ENCODE results near the gene TEX54. TPM values are rescaled to one million over a fixed set of nuclear protein-coding genes. Genes with fewer than 3 reads are reported as not detected.

TEX54 gene
- total RNA-seq, 4 donors from 2014 or later = not detected

DNA sequence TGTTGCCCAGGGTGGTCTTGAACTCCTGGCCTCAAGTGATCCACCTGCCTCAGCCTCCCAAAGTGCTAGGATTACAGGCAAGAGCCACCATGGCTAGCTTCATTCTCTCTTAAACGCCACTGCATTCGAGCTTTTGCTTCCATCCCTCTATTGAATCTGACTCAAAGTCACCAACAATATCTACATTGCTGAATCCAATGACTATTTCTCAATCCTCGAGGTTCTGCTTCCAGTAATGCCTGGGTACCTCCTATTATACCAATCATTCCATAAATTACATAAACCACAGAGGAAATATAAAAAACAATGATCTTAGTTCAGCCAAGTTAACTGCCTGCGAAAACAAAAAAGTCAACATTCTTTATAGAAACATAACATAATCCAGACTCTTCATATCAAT lies 15.5 kb downstream of the TEX54 start:
- H3K36me3 ChIP-seq = peaks cover 0 to 33% (median 14%) of the 10 kb centered on the region in 4 donors
- 89 to 96% methylated on average over 4 of the region's 4 CpGs for WGBS, 2 donors (ENCODE audit: low coverage in 1 of 2)
- no peak overlapping the region for H3K27ac ChIP-seq
- TF ChIP-seq, protein P1, sequence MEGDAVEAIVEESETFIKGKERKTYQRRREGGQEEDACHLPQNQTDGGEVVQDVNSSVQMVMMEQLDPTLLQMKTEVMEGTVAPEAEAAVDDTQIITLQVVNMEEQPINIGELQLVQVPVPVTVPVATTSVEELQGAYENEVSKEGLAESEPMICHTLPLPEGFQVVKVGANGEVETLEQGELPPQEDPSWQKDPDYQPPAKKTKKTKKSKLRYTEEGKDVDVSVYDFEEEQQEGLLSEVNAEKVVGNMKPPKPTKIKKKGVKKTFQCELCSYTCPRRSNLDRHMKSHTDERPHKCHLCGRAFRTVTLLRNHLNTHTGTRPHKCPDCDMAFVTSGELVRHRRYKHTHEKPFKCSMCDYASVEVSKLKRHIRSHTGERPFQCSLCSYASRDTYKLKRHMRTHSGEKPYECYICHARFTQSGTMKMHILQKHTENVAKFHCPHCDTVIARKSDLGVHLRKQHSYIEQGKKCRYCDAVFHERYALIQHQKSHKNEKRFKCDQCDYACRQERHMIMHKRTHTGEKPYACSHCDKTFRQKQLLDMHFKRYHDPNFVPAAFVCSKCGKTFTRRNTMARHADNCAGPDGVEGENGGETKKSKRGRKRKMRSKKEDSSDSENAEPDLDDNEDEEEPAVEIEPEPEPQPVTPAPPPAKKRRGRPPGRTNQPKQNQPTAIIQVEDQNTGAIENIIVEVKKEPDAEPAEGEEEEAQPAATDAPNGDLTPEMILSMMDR (IDR thresholded peaks at IDR 0.05) = no peak
- TF ChIP-seq EP300 (IDR thresholded peaks at IDR 0.05; ENCODE audit: low read depth) = no peak
- TF ChIP-seq POLR2AphosphoS5 (IDR thresholded peaks at IDR 0.05) = no peak
- no peak for TF ChIP-seq POLR2A (IDR thresholded peaks at IDR 0.05)
- intact Hi-C loops (cut with DNase I; ENCODE audit: low total_unique reads) = no loop called here
- H3K4me1 ChIP-seq = no peaks in the 10 kb centered on the region
- in situ Hi-C loops (cut with MboI; ENCODE audit: low pct_ligation_motif_present in 1 of 4, low pct_unique_long_range_greater_than_20kb in 1 of 4, low sequenced_read_pairs in 3 of 4) = no loop called here
- H3K9me3 ChIP-seq = no peaks in the 10 kb centered on the region
- no peak for DNase-seq
- H3K27me3 ChIP-seq = no peaks in the 10 kb centered on the region
- H3K4me3 ChIP-seq = no peak overlapping the region

DNA sequence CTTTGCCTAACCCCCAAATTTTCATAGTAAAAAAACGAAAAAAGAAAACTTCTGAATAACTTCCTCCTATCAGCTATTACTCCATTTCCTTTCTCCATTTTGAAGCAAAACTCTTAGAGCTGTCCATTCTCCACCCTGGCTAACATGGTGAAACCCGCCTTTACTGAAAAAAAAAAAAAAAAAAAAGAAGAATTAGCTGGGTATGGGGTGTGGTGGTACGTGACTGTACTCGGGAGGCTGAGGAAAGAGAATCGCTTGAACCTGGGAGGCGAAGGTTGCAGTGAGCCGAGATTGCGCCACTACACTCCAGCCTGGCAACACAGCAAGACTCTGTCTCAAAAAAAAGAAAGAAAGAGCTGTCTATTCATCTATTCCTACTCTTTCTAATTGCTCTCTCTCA lies 16.1 kb downstream of the TEX54 start:
- in situ Hi-C loops (cut with MboI; ENCODE audit: low pct_ligation_motif_present in 1 of 4, low pct_unique_long_range_greater_than_20kb in 1 of 4, low sequenced_read_pairs in 3 of 4) = no loop called here
- intact Hi-C loops (cut with DNase I; ENCODE audit: low total_unique reads) = no loop called here
- TF ChIP-seq EP300 (IDR thresholded peaks at IDR 0.05; ENCODE audit: low read depth) (no peak), POLR2AphosphoS5 (IDR thresholded peaks at IDR 0.05) (no peak), POLR2A (IDR thresholded peaks at IDR 0.05) (no peak)
- TF ChIP-seq, protein P1 (IDR thresholded peaks at IDR 0.05) = no peak
- 82 to 86% methylated on average over 6 to 8 of the region's 8 CpGs for WGBS, 2 donors (ENCODE audit: low coverage in 1 of 2)
- peaks cover 0 to 28% (median 14%) of the 10 kb centered on the region in 4 donors for H3K36me3 ChIP-seq
- no peak overlapping the region for H3K27ac ChIP-seq
- no peaks in the 10 kb centered on the region for H3K27me3 ChIP-seq
- H3K4me3 ChIP-seq = no peak overlapping the region
- no peaks in the 10 kb centered on the region for H3K9me3 ChIP-seq
- DNase-seq = no peak
- no peaks in the 10 kb centered on the region for H3K4me1 ChIP-seq

- in situ Hi-C loops (cut with MboI; ENCODE audit: low pct_ligation_motif_present in 1 of 4, low pct_unique_long_range_greater_than_20kb in 1 of 4, low sequenced_read_pairs in 3 of 4) = no loop called here
- WGBS, 2 donors (ENCODE audit: low coverage in 1 of 2) = 74 to 83% methylated on average over 2 of the region's 2 CpGs
- H3K4me3 ChIP-seq = no peak overlapping the region
- no peak for DNase-seq
- intact Hi-C loops (cut with DNase I; ENCODE audit: low total_unique reads) = no loop called here
- no peak overlapping the region for H3K27ac ChIP-seq
- H3K9me3 ChIP-seq = no peaks in the 10 kb centered on the region
- no peaks in the 10 kb centered on the region for H3K27me3 ChIP-seq
- peaks cover 0 to 5% (median 0%) of the 10 kb centered on the region in 4 donors for H3K4me1 ChIP-seq
- peaks cover 0 to 10% (median 2%) of the 10 kb centered on the region in 4 donors for H3K36me3 ChIP-seq
- TF ChIP-seq, protein P1 (IDR thresholded peaks at IDR 0.05) = no peak
- no peak for TF ChIP-seq EP300 (IDR thresholded peaks at IDR 0.05; ENCODE audit: low read depth)
- no peak for TF ChIP-seq POLR2AphosphoS5 (IDR thresholded peaks at IDR 0.05)
- TF ChIP-seq POLR2A (IDR thresholded peaks at IDR 0.05) = no peak
Measured at GRCh38 chr11:62811659-62812058, 21.0 kb downstream of the TEX54 start.

DNA sequence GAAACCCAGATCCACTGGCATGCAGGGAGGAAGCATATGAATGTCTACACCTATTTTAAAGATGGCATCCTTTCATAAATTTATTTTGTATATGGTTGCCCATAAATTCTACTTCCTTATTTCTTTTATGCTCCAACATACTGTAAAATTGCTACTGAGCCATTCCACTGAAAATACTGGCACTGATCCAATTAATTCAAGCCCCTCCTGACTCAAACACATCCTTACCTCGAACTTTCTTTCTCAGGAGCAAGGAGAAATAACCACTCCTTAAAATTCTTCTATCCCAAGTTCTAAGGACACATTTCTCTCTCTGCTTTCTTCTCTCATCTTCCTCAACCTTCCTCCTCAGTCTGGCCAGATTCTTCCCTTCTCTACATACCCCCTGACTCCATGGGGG lies 21.9 kb downstream of the TEX54 start:
- in situ Hi-C loops (cut with MboI; ENCODE audit: low pct_ligation_motif_present in 1 of 4, low pct_unique_long_range_greater_than_20kb in 1 of 4, low sequenced_read_pairs in 3 of 4) (no loop called here), intact Hi-C loops (cut with DNase I; ENCODE audit: low total_unique reads) (no loop called here)
- Histone ChIP-seq H3K4me1 (peaks cover 0 to 11% (median 6%) of the 10 kb centered on the region in 4 donors), H3K36me3 (peaks cover 0 to 2% (median 0%) of the 10 kb centered on the region in 4 donors), H3K9me3 (no peaks in the 10 kb centered on the region), H3K27me3 (no peaks in the 10 kb centered on the region), H3K4me3 (no peak overlapping the region), H3K27ac (no peak overlapping the region)
- TF ChIP-seq EP300 (IDR thresholded peaks at IDR 0.05; ENCODE audit: low read depth) (no peak), POLR2A (IDR thresholded peaks at IDR 0.05) (no peak), POLR2AphosphoS5 (IDR thresholded peaks at IDR 0.05) (no peak)
- TF ChIP-seq, protein P1 (IDR thresholded peaks at IDR 0.05) = no peak
- 11 to 26% methylated on average over 1 of the region's 1 CpG for WGBS, 2 donors (ENCODE audit: low coverage in 1 of 2)
- DNase-seq = no peak
